ENCODE measurements around the gene FEZ2. TPM values are rescaled to one million over a fixed set of nuclear protein-coding genes. Genes with fewer than 3 reads are reported as not detected.

FEZ2 gene
- polyA plus RNA-seq, 2 donors = 8.6 to 11.7 TPM

DNA sequence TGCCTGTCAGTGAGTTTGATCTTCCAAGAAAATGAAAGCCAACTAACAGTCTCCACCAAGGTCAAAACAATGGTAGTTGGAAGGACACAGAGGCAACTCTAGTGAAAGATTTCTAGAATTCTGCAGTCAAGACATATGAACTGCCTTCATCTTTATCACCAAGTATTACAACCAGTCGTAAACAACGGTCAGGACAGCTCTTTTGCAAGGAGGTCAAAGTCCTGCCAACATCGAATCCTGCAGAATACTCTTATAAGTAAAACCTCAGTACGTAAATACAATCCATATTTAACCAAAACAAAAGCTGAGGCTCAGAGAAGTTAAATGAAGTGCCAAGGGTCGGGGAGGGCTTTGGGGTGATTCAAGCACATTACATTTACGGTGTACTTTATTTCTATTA, 3.1 kb downstream of the FEZ2 start:
- 78 to 86% methylated on average over 6 of the region's 6 CpGs for WGBS, 2 donors
- Histone ChIP-seq H3K27me3 (ENCODE audit: control insufficient read depth in 1 of 2, insufficient read depth in 2 of 2, low read length in 2 of 2) (no peaks in the 10 kb centered on the region), H3K4me3 (ENCODE audit: low read depth in 1 of 2, low read length in 2 of 2) (no peak overlapping the region), H3K4me1 (ENCODE audit: control insufficient read depth in 2 of 2, insufficient read depth in 2 of 2, low read length in 1 of 2) (peaks cover 3 to 4% of the 10 kb centered on the region in 2 donors), H3K27ac (ENCODE audit: low read depth in 2 of 2, low read length in 1 of 2) (no peak overlapping the region), H3K36me3 (ENCODE audit: control insufficient read depth in 2 of 2, insufficient read depth in 2 of 2, low read length in 1 of 2) (no peaks in the 10 kb centered on the region), H3K9me3 (ENCODE audit: control insufficient read depth in 2 of 2, insufficient read depth in 1 of 2, low read depth in 1 of 2, low read length in 1 of 2) (no peaks in the 10 kb centered on the region)

DNA sequence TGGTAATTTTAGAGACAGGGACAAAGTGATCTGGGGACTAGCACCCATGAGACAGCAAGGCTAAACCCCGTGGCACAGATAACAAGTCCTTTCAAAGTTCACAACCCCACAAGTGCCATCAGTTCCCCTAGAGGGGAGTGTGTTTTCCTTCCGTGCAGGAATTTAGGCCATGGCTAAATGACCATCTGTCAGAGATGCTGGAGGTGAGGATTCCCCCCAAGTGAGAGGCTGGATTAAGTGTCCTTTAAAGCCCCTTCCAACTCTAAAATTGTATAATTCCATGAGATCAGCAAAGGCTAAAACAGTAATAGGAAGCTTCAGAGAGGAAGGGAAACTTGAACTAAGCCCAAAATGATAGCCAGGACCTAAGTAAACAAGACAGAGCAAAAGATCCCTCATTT, 8.7 kb downstream of the FEZ2 start:
- peaks cover 0 to 2% of the 10 kb centered on the region in 2 donors for H3K4me1 ChIP-seq (ENCODE audit: control insufficient read depth in 2 of 2, insufficient read depth in 2 of 2, low read length in 1 of 2)
- peaks cover 0 to 3% of the 10 kb centered on the region in 2 donors for H3K36me3 ChIP-seq (ENCODE audit: control insufficient read depth in 2 of 2, insufficient read depth in 2 of 2, low read length in 1 of 2)
- H3K9me3 ChIP-seq (ENCODE audit: control insufficient read depth in 2 of 2, insufficient read depth in 1 of 2, low read depth in 1 of 2, low read length in 1 of 2) = no peaks in the 10 kb centered on the region
- no peaks in the 10 kb centered on the region for H3K27me3 ChIP-seq (ENCODE audit: control insufficient read depth in 1 of 2, insufficient read depth in 2 of 2, low read length in 2 of 2)
- H3K27ac ChIP-seq (ENCODE audit: low read depth in 2 of 2, low read length in 1 of 2) = no peak overlapping the region
- no peak overlapping the region for H3K4me3 ChIP-seq (ENCODE audit: low read depth in 1 of 2, low read length in 2 of 2)
- 55 to 63% methylated on average over 2 of the region's 2 CpGs for WGBS, 2 donors

DNA sequence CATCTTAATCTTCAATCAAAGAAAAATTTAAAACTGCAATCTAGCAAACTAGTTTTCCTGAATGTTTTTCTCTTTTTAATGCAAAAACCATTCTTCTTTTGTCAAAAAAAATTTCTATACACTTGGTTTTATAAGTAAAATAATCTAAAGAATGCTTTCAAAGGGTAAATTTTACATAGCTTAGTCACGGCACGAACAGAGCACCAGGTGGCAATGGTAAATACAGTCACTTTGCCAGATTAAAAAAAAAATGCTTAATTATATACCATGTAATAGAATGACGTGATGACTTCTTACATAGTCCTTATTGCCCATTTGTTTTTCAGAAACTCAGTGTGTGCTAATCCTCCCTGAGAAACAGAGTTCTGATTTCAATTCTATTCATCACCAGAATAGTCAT, 10.4 kb downstream of the FEZ2 start:
- H3K4me1 ChIP-seq (ENCODE audit: control insufficient read depth in 2 of 2, insufficient read depth in 2 of 2, low read length in 1 of 2) = peaks cover 0 to 2% of the 10 kb centered on the region in 2 donors
- 59 to 69% methylated on average over 3 of the region's 3 CpGs for WGBS, 2 donors
- H3K36me3 ChIP-seq (ENCODE audit: control insufficient read depth in 2 of 2, insufficient read depth in 2 of 2, low read length in 1 of 2) = peaks cover 0 to 8% of the 10 kb centered on the region in 2 donors
- H3K9me3 ChIP-seq (ENCODE audit: control insufficient read depth in 2 of 2, insufficient read depth in 1 of 2, low read depth in 1 of 2, low read length in 1 of 2) = no peaks in the 10 kb centered on the region
- no peak overlapping the region for H3K27ac ChIP-seq (ENCODE audit: low read depth in 2 of 2, low read length in 1 of 2)
- no peaks in the 10 kb centered on the region for H3K27me3 ChIP-seq (ENCODE audit: control insufficient read depth in 1 of 2, insufficient read depth in 2 of 2, low read length in 2 of 2)
- H3K4me3 ChIP-seq (ENCODE audit: low read depth in 1 of 2, low read length in 2 of 2) = no peak overlapping the region

DNA sequence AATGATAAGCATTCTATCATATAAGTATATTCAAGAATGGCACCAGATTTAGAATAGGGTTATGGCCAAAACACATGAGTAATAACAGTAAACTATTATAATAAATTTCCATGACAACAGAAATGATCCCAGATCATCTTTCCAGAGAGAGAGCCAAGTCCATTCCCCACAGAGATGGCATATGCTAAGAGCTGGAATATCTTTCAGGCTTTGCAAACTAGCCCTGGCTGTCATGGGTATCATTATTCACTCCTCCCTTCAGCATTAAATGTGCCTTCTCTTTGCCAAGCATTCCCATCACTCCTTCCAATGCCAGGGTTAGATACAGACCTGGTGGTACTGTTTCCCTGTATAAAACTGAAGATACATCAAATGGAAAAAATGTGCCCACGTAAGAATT, 10.9 kb downstream of the FEZ2 start:
- WGBS, 2 donors = 76 to 82% methylated on average over 1 of the region's 1 CpG
- Histone ChIP-seq H3K36me3 (ENCODE audit: control insufficient read depth in 2 of 2, insufficient read depth in 2 of 2, low read length in 1 of 2) (peaks cover 0 to 8% of the 10 kb centered on the region in 2 donors), H3K27me3 (ENCODE audit: control insufficient read depth in 1 of 2, insufficient read depth in 2 of 2, low read length in 2 of 2) (no peaks in the 10 kb centered on the region), H3K27ac (ENCODE audit: low read depth in 2 of 2, low read length in 1 of 2) (no peak overlapping the region), H3K9me3 (ENCODE audit: control insufficient read depth in 2 of 2, insufficient read depth in 1 of 2, low read depth in 1 of 2, low read length in 1 of 2) (no peaks in the 10 kb centered on the region), H3K4me1 (ENCODE audit: control insufficient read depth in 2 of 2, insufficient read depth in 2 of 2, low read length in 1 of 2) (peaks cover 0 to 2% of the 10 kb centered on the region in 2 donors), H3K4me3 (ENCODE audit: low read depth in 1 of 2, low read length in 2 of 2) (no peak overlapping the region)

DNA sequence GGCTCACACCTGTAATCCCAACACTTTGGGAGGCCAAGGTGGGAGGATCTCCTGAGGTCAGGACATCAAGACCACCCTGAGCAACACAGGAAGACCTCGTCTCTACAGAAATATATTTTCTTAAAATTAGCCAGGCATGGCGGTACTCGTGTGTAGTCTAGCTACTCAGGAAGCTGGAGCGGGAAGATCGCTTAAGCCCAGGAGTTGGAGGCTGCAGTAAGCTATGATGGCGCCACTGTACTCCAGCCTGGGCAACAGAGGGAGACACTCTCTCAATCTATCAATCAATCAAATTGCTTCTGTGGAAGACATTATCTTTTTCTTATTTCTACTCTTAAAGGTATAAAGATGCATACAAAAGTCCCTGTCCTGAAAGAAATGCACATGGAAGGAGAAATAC, 11.3 kb downstream of the FEZ2 start:
- peaks cover 0 to 8% of the 10 kb centered on the region in 2 donors for H3K36me3 ChIP-seq (ENCODE audit: control insufficient read depth in 2 of 2, insufficient read depth in 2 of 2, low read length in 1 of 2)

DNA sequence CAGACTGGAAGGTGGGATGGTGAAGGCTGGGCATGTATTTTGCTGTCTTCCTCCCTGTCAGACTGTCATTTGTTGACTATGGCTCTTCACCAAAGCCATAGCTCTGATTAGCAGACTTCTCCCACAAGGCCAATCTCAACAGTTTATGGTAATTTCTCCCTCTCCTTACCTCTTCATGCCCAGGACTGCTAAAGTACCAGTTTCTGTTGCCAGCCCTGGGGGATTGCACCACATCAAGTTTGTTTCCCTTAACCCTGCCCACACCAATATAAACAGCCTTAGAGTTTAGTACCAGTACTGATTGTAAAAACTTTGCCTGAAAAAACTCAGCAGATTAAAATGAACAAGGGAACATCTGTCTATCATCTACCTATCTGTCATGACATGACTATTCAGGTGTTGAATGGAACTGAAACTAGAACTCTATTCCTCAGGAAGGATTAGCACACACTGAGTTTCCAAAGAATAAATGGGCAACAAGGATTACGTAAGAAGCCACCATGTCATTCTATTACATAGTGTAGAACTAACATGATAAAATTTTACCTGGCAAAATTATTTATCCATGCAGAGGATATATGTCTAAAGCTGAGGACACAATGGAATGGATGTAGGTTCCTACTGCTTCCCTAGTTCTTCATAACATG, 13.7 kb downstream of the FEZ2 start:
- H3K4me1 ChIP-seq (ENCODE audit: control insufficient read depth in 2 of 2, insufficient read depth in 2 of 2, low read length in 1 of 2) = peaks cover 0 to 2% of the 10 kb centered on the region in 2 donors
- H3K4me3 ChIP-seq (ENCODE audit: low read depth in 1 of 2, low read length in 2 of 2) = no peak overlapping the region
- H3K27ac ChIP-seq (ENCODE audit: low read depth in 2 of 2, low read length in 1 of 2) = no peak overlapping the region
- no peaks in the 10 kb centered on the region for H3K9me3 ChIP-seq (ENCODE audit: control insufficient read depth in 2 of 2, insufficient read depth in 1 of 2, low read depth in 1 of 2, low read length in 1 of 2)
- peaks cover 0 to 8% of the 10 kb centered on the region in 2 donors for H3K36me3 ChIP-seq (ENCODE audit: control insufficient read depth in 2 of 2, insufficient read depth in 2 of 2, low read length in 1 of 2)
- 80 to 82% methylated on average over 1 of the region's 1 CpG for WGBS, 2 donors
- no peaks in the 10 kb centered on the region for H3K27me3 ChIP-seq (ENCODE audit: control insufficient read depth in 1 of 2, insufficient read depth in 2 of 2, low read length in 2 of 2)

More for the DNA sequence above, 11.3 kb downstream of the FEZ2 start:
- no peak overlapping the region for H3K27ac ChIP-seq (ENCODE audit: low read depth in 2 of 2, low read length in 1 of 2)
- H3K4me1 ChIP-seq (ENCODE audit: control insufficient read depth in 2 of 2, insufficient read depth in 2 of 2, low read length in 1 of 2) = peaks cover 0 to 2% of the 10 kb centered on the region in 2 donors
- no peak overlapping the region for H3K4me3 ChIP-seq (ENCODE audit: low read depth in 1 of 2, low read length in 2 of 2)
- no peaks in the 10 kb centered on the region for H3K27me3 ChIP-seq (ENCODE audit: control insufficient read depth in 1 of 2, insufficient read depth in 2 of 2, low read length in 2 of 2)
- 95 to 97% methylated on average over 6 of the region's 6 CpGs for WGBS, 2 donors
- no peaks in the 10 kb centered on the region for H3K9me3 ChIP-seq (ENCODE audit: control insufficient read depth in 2 of 2, insufficient read depth in 1 of 2, low read depth in 1 of 2, low read length in 1 of 2)

DNA sequence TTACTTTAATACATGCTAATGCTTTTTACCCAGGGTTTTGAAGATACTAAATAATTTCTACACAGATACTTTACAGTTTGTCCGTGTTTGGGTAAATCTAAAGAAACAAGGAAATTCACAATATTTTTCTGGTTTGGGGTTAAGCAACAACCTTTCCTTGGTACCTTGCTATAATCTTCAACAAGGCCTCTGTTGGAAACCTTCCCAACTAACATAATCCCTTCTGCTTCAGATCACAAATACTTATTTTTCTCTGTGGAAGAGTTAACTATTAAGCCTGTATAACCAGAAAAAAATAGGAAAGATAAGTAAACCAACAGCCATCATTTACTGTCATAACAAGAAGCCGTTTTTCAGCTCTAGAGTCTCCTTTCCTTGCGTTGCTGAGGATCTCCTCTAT, 15.0 kb downstream of the FEZ2 start:
- H3K27ac ChIP-seq (ENCODE audit: low read depth in 2 of 2, low read length in 1 of 2) = no peak overlapping the region
- 73 to 89% methylated on average over 3 of the region's 3 CpGs for WGBS, 2 donors
- H3K27me3 ChIP-seq (ENCODE audit: control insufficient read depth in 1 of 2, insufficient read depth in 2 of 2, low read length in 2 of 2) = no peaks in the 10 kb centered on the region
- H3K36me3 ChIP-seq (ENCODE audit: control insufficient read depth in 2 of 2, insufficient read depth in 2 of 2, low read length in 1 of 2) = peaks cover 5 to 8% of the 10 kb centered on the region in 2 donors
- no peaks in the 10 kb centered on the region for H3K9me3 ChIP-seq (ENCODE audit: control insufficient read depth in 2 of 2, insufficient read depth in 1 of 2, low read depth in 1 of 2, low read length in 1 of 2)
- H3K4me3 ChIP-seq (ENCODE audit: low read depth in 1 of 2, low read length in 2 of 2) = no peak overlapping the region
- peaks cover 0 to 2% of the 10 kb centered on the region in 2 donors for H3K4me1 ChIP-seq (ENCODE audit: control insufficient read depth in 2 of 2, insufficient read depth in 2 of 2, low read length in 1 of 2)

DNA sequence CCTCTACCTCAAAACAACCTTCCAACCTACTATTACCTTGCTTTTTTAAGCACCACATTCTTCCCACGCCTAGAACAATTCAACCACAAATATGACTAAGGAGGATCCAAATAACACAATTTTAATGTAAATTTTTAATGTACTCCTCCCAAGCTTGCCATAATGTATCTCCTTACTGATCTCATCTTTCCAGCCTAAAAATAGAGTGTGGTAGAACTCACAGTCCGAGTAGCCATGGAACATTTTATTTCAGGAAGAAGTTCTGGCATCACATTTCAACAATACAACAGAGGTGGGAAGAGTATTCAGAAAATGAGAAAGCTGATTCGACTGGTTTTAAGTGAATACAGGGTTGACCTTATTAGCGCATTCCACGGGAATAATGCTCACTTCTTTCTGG, 15.4 kb downstream of the FEZ2 start:
- Histone ChIP-seq H3K27ac (ENCODE audit: low read depth in 2 of 2, low read length in 1 of 2) (no peak overlapping the region), H3K4me3 (ENCODE audit: low read depth in 1 of 2, low read length in 2 of 2) (no peak overlapping the region), H3K36me3 (ENCODE audit: control insufficient read depth in 2 of 2, insufficient read depth in 2 of 2, low read length in 1 of 2) (peaks cover 5 to 8% of the 10 kb centered on the region in 2 donors), H3K27me3 (ENCODE audit: control insufficient read depth in 1 of 2, insufficient read depth in 2 of 2, low read length in 2 of 2) (no peaks in the 10 kb centered on the region), H3K4me1 (ENCODE audit: control insufficient read depth in 2 of 2, insufficient read depth in 2 of 2, low read length in 1 of 2) (peaks cover 0 to 2% of the 10 kb centered on the region in 2 donors), H3K9me3 (ENCODE audit: control insufficient read depth in 2 of 2, insufficient read depth in 1 of 2, low read depth in 1 of 2, low read length in 1 of 2) (no peaks in the 10 kb centered on the region)
- 83 to 84% methylated on average over 5 of the region's 5 CpGs for WGBS, 2 donors

DNA sequence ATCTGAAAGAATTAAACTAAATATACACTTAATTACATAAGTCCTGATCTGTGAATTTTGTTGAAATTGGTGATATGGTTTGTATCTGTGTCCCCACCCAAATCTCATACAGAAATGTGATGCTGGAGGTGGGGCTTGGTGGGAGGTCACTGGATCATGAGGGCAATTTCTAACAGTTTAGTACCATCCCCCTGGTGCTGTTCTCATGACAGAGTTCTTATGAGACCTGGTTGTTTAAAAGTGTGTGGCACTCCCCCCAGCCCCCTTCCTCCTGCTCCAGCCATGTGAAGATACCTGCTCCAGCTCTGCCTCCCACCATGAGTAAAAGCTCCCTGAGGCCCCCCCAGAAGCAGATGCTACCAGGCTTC, 18.7 kb downstream of the FEZ2 start:
- H3K36me3 ChIP-seq (ENCODE audit: control insufficient read depth in 2 of 2, insufficient read depth in 2 of 2, low read length in 1 of 2) = peaks cover 5% of the 10 kb centered on the region in 2 donors
- H3K9me3 ChIP-seq (ENCODE audit: control insufficient read depth in 2 of 2, insufficient read depth in 1 of 2, low read depth in 1 of 2, low read length in 1 of 2) = no peaks in the 10 kb centered on the region
- H3K27me3 ChIP-seq (ENCODE audit: control insufficient read depth in 1 of 2, insufficient read depth in 2 of 2, low read length in 2 of 2) = no peaks in the 10 kb centered on the region
- no peaks in the 10 kb centered on the region for H3K4me1 ChIP-seq (ENCODE audit: control insufficient read depth in 2 of 2, insufficient read depth in 2 of 2, low read length in 1 of 2)
- H3K4me3 ChIP-seq (ENCODE audit: low read depth in 1 of 2, low read length in 2 of 2) = no peak overlapping the region
- no peak overlapping the region for H3K27ac ChIP-seq (ENCODE audit: low read depth in 2 of 2, low read length in 1 of 2)

Data from esophagus (tissue), 2 donors.